ENCODE data around the gene CUX1.
"Not testable (repeated sequence)": the region's sequence is repeated elsewhere in the genome, so short reads cannot be mapped to it uniquely, and the experiment has no call there.

Gene CUX1

GRCh38 chr7:102222445-102222844 lies 405.0 kb downstream of the CUX1 start:
- no peaks in the 10 kb centered on the region for H3K27me3 ChIP-seq
- DNase-seq, result no peak
- H3K36me3 ChIP-seq, result peaks cover 2% of the 10 kb centered on the region; the same call in 1 of the 2 replicates
- H3K4me1 ChIP-seq, result no peaks in the 10 kb centered on the region
- no peak overlapping the region for H3K4me3 ChIP-seq (ENCODE audit: low read depth, low read length)
- no peaks in the 10 kb centered on the region for H3K9me3 ChIP-seq
- no peak for TF ChIP-seq CTCF (IDR thresholded peaks at IDR 0.05; ENCODE audit: low read depth, low read length)

- H3K27me3 ChIP-seq, result no peaks in the 10 kb centered on the region
- H3K9me3 ChIP-seq, result no peaks in the 10 kb centered on the region
- TF ChIP-seq CTCF (IDR thresholded peaks at IDR 0.05; ENCODE audit: low read depth, low read length), result no peak
- H3K4me1 ChIP-seq, result no peaks in the 10 kb centered on the region
- DNase-seq, result no peak
- H3K36me3 ChIP-seq, result peaks cover 6% of the 10 kb centered on the region
- H3K4me3 ChIP-seq (ENCODE audit: low read depth, low read length), result no peak overlapping the region
Observed at GRCh38 chr7:102223184-102223583, 405.8 kb downstream of the CUX1 start.

- Histone ChIP-seq H3K4me1 (no peaks in the 10 kb centered on the region), H3K4me3 (ENCODE audit: low read depth, low read length) (no peak overlapping the region), H3K27me3 (no peaks in the 10 kb centered on the region), H3K36me3 (peaks cover 14% of the 10 kb centered on the region), H3K9me3 (no peaks in the 10 kb centered on the region)
- no peak for TF ChIP-seq CTCF (IDR thresholded peaks at IDR 0.05; ENCODE audit: low read depth, low read length)
- no peak for DNase-seq
Observed at GRCh38 chr7:102225025-102225424, 407.6 kb downstream of the CUX1 start.

- H3K27me3 ChIP-seq, result no peaks in the 10 kb centered on the region
- peaks cover 14% of the 10 kb centered on the region for H3K36me3 ChIP-seq
- H3K4me1 ChIP-seq, result no peaks in the 10 kb centered on the region
- no peak overlapping the region for H3K4me3 ChIP-seq (ENCODE audit: low read depth, low read length)
- no peak for DNase-seq
- no peak for TF ChIP-seq CTCF (IDR thresholded peaks at IDR 0.05; ENCODE audit: low read depth, low read length)
- no peaks in the 10 kb centered on the region for H3K9me3 ChIP-seq
Observed at GRCh38 chr7:102227371-102227770, 409.9 kb downstream of the CUX1 start.

GRCh38 chr7:102228935-102229334 lies 411.5 kb downstream of the CUX1 start:
- Histone ChIP-seq H3K9me3 (no peaks in the 10 kb centered on the region), H3K4me1 (no peaks in the 10 kb centered on the region), H3K36me3 (peaks cover 14% of the 10 kb centered on the region), H3K27me3 (no peaks in the 10 kb centered on the region), H3K4me3 (ENCODE audit: low read depth, low read length) (no peak overlapping the region)
- DNase-seq, result no peak
- TF ChIP-seq CTCF (IDR thresholded peaks at IDR 0.05; ENCODE audit: low read depth, low read length), result no peak

GRCh38 chr7:102230162-102230561 lies 412.7 kb downstream of the CUX1 start:
- not testable (repeated sequence) for H3K27me3 ChIP-seq; H3K4me1 ChIP-seq; DNase-seq; H3K9me3 ChIP-seq; H3K4me3 ChIP-seq (ENCODE audit: low read depth, low read length)
- H3K36me3 ChIP-seq, result peaks cover 18% of the 10 kb centered on the region

GRCh38 chr7:102230593-102230992 lies 413.2 kb downstream of the CUX1 start:
- Histone ChIP-seq H3K4me3 (ENCODE audit: low read depth, low read length) (no peak overlapping the region), H3K4me1 (no peaks in the 10 kb centered on the region), H3K9me3 (no peaks in the 10 kb centered on the region), H3K36me3 (peaks cover 18% of the 10 kb centered on the region), H3K27me3 (no peaks in the 10 kb centered on the region)
- no peak for DNase-seq
- no peak for TF ChIP-seq CTCF (IDR thresholded peaks at IDR 0.05; ENCODE audit: low read depth, low read length)

All from BE2C (cell line).